ENCODE measurements around the gene PCDHA5.
"Not testable (repeated sequence)": the region's sequence is repeated elsewhere in the genome, so short reads cannot be mapped to it uniquely, and the experiment has no call there.

The PCDHA5 gene

DNA sequence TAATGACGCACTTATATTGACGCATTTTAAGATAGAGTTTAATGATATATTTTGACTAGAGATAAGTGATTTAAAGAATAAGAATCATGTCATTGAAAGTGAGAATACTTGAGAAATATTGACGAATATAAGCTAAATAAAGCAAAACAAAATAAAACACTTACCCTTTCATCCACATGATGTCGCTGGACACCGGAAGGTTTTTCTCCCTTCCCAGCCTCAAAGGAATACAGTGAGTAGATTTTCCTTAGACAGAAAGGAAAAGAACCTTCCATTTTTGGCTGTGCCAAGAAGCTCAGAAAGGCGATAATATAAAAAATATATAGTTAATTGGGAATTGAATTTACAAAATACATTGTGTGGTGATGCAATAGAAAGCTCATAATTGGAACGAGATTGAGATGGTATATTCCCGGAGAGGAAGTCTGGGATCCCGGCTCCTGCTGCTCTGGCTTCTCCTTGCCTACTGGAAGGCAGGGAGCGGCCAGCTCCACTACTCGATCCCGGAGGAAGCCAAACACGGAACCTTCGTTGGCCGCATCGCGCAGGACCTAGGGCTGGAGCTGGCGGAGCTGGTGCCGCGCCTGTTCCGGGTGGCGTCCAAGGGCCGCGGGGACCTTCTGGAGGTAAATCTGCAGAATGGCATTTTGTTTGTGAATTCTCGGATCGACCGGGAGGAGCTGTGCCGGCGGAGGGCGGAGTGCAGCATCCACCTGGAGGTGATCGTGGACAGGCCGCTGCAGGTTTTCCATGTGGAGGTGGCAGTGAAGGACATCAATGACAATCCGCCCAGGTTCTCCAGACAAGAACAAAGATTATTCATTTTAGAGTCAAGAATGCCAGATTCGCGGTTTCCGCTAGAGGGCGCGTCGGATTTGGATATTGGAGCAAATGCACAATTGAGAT is at the start of gene PCDHA5:
Gene PCDHA5, plus strand, starts transcription at position 239 of the 906 bp plus-strand sequence.
- no peak for DNase-seq (ENCODE audit: low spot score)

GRCh38 chr5:140780512-140780911 is 40.9 kb upstream of the PCDHA5 start:
- DNase-seq (ENCODE audit: low spot score) = no peak

- DNase-seq (ENCODE audit: low spot score) = no peak
Observed at GRCh38 chr5:140785905-140786686, 35.3 kb upstream of the PCDHA5 start, which contains the start of gene PCDHA1. TSS of gene PCDHA1 (plus strand) at chr5:140786140.

DNA sequence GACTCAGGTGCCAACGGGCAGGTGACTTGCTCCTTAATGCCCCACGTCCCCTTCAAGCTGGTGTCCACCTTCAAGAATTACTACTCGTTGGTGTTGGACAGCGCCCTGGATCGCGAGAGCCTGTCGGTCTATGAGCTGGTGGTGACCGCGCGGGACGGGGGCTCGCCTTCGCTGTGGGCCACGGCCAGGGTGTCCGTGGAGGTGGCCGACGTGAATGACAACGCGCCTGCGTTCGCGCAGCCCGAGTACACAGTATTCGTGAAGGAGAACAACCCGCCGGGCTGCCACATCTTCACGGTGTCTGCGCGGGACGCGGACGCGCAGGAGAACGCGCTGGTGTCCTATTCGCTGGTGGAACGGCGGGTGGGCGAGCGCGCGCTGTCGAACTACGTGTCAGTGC is 34.0 kb upstream of the PCDHA5 start:
- DNase-seq (ENCODE audit: low spot score) = not testable (repeated sequence)

- not testable (repeated sequence) for DNase-seq (ENCODE audit: low spot score)
Observed at GRCh38 chr5:140787849-140788504, 33.4 kb upstream of the PCDHA5 start.

DNA sequence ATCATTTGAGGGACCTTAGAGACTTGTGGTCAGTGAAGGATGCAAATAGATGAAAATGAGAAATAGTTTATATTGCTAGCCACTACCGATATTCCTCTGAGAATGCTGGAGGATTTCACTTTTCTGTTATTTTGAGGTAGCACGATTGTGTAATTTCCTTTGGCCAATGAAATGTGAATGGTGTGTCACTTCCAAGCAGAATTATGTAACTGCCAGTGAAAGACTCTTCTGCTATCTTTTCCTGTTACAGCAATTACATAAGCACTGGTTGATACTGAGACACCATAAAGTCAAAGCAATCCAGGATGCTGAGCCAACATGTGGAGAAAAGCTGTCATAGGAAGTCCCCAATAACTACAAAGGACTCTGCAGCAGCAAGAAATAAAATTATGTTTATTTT is 30.3 kb upstream of the PCDHA5 start:
- DNase-seq (ENCODE audit: low spot score) = no peak

GRCh38 chr5:140794595-140795258 is 26.7 kb upstream of the PCDHA5 start, which contains the start of gene PCDHA2:
TSS of gene PCDHA2 (plus strand) at chr5:140794852.
- no peak for DNase-seq (ENCODE audit: low spot score)

DNA sequence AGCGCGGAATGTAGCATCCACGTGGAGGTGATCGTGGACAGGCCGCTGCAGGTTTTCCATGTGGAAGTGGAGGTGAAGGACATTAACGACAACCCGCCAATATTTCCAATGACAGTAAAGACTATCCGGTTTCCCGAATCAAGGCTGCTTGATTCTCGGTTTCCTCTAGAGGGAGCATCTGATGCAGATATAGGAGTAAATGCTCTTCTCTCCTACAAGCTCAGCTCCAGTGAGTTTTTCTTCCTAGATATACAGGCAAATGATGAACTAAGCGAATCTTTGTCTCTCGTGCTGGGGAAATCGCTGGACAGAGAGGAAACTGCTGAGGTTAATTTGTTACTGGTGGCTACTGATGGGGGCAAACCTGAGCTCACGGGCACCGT is 26.2 kb upstream of the PCDHA5 start:
- no peak for DNase-seq (ENCODE audit: low spot score)

- DNase-seq (ENCODE audit: low spot score) = not testable (repeated sequence)
Observed at GRCh38 chr5:140796072-140796717, 25.2 kb upstream of the PCDHA5 start.

GRCh38 chr5:140796718-140797095 is 24.7 kb upstream of the PCDHA5 start:
- DNase-seq (ENCODE audit: low spot score) = no peak

DNA sequence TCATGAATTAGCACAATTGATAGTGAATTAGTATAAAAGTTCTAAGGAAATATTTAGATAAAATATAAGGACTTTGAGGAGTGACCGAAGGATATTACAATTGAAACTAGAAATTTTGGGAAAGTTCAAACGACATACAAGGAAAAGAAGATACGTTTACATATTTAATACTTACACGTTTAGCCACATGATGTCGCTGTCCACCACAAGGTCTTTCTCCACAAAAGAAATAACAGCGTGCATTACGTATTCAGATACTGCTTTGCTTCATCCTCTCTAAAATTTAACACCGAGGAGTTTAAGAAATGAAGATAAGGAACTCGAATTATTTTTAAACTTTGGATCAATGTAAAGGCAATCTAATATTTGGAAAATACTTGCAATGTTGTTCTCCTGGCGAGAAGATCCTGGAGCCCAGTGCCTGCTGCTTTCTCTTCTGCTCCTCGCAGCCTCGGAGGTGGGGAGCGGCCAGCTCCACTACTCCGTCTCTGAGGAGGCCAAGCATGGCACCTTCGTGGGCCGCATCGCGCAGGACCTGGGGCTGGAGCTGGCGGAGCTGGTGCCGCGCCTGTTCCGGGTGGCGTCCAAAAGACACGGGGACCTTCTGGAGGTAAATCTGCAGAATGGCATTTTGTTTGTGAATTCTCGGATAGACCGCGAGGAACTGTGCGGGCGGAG is 20.5 kb upstream of the PCDHA5 start, which contains the start of gene PCDHA3:
Gene PCDHA3, plus strand, starts transcription at position 242 of the 678 bp plus-strand sequence.
- DNase-seq (ENCODE audit: low spot score) = no peak

DNA sequence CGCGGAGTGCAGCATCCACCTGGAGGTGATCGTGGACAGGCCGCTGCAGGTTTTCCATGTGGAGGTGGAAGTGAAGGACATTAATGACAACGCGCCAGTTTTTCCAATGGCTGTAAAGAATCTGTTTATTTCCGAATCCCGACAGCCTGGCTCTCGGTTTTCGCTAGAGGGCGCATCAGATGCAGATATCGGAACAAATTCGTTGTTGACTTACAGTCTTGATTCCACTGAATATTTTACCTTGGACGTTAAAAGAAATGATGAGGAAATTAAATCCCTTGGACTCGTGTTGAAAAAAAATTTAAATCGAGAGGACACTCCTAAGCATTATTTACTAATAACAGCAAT is 19.9 kb upstream of the PCDHA5 start:
- DNase-seq (ENCODE audit: low spot score) = no peak

DNA sequence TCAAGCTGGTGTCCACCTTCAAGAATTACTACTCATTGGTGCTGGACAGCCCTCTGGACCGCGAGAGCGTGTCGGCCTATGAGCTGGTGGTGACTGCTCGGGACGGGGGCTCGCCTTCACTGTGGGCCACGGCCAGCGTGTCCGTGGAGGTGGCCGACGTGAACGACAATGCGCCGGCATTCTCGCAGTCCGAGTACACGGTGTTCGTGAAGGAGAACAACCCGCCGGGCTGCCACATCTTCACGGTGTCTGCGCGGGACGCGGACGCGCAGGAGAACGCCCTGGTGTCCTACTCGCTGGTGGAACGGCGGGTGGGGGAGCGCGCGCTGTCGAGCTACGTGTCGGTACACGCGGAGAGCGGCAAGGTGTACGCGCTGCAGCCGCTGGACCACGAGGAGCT is 19.0 kb upstream of the PCDHA5 start:
- not testable (repeated sequence) for DNase-seq (ENCODE audit: low spot score)

GRCh38 chr5:140802781-140803271 is 18.6 kb upstream of the PCDHA5 start:
- no peak for DNase-seq (ENCODE audit: low spot score)

DNA sequence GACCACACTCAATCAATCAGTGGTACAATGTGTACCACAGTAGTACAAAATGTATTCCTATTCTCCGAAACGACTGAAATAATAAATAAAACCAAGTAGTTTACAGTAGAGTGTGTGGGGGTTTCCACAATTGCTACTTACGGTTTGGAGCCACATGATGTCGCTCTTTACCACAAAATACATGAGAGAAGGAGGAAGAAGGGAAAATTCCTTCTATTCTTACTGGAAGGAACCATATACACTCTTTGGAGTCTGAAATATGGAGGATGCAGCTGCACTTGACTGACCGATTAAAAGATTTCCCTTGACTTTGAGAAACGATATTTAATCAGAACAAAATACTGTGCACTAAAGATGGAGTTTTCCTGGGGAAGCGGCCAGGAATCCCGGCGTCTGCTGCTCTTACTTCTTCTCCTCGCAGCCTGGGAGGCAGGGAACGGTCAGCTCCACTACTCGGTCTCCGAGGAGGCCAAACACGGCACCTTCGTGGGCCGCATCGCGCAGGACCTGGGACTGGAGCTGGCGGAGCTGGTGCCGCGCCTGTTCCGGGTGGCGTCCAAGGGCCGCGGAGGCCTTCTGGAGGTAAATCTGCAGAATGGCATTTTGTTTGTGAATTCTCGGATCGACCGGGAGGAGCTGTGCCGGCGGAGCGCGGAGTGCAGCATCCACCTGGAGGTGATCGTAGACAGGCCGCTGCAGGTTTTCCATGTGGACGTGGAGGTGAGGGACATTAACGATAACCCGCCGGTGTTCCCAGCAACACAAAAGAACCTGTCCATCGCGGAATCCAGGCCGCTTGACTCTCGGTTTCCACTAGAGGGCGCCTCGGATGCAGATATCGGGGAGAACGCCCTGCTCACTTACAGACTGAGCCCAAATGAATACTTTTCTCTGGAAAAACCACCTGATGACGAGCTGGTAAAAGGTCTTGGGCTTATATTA is 14.3 kb upstream of the PCDHA5 start, which contains the start of gene PCDHA4:
Gene PCDHA4, plus strand, starts transcription at position 235 of the 942 bp plus-strand sequence.
- no peak for DNase-seq (ENCODE audit: low spot score)

- DNase-seq (ENCODE audit: low spot score) = not testable (repeated sequence)
Observed at GRCh38 chr5:140808241-140808888, 13.0 kb upstream of the PCDHA5 start.

- DNase-seq (ENCODE audit: low spot score) = no peak
Observed at GRCh38 chr5:140808889-140809291, 12.5 kb upstream of the PCDHA5 start.

DNA sequence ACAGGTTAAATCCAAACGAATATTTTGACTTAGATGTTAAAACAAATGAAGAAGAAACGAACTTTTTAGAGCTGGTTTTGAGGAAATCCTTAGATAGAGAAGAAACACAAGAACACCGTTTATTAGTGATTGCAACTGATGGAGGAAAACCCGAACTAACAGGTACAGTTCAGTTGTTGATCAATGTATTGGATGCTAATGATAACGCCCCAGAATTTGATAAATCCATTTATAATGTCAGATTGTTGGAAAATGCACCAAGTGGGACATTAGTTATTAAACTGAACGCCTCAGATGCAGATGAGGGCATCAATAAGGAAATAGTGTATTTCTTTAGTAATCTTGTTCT is 842 bp downstream of the PCDHA5 start:
- no peak for DNase-seq (ENCODE audit: low spot score)

DNA sequence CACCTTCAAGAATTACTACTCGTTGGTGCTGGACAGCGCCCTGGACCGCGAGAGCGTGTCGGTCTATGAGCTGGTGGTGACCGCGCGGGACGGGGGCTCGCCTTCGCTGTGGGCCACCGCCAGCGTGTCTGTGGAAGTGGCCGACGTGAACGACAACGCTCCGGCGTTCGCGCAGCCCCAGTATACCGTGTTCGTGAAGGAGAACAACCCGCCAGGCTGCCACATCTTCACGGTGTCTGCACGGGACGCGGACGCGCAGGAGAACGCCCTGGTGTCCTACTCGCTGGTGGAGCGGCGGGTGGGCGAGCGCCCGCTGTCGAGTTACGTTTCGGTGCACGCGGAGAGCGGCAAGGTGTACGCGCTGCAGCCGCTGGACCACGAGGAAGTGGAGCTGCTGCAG is 1.6 kb downstream of the PCDHA5 start:
- not testable (repeated sequence) for DNase-seq (ENCODE audit: low spot score)

Data from germinal center (tissue), 1 donor.